Subcutaneous abdominal adipose tissue (tissue), 5 donors: Measurements from ENCODE around the gene CEP112.

Source experiments
- H3K27ac ChIP-seq: one replicate; pipeline ENCODE4 v1.7.0; 2013; ENCODE audit warnings: low read depth, mild to moderate bottlenecking, inconsistent platforms, low read length, moderate library complexity
- H3K27me3 ChIP-seq, 5 donors: one replicate each; pipeline ENCODE4 v1.7.0; 2013; ENCODE audit warnings: low read length in 5 of 5, inconsistent platforms in 1 of 5; ENCODE audit not compliant: control insufficient read depth in 5 of 5, insufficient read depth in 4 of 5
- H3K36me3 ChIP-seq, 5 donors: one replicate each; pipeline ENCODE4 v1.7.0; 2013; ENCODE audit warnings: low read length in 5 of 5; ENCODE audit not compliant: control insufficient read depth in 5 of 5, insufficient read depth in 5 of 5
- H3K4me1 ChIP-seq, 5 donors: one replicate each; pipeline ENCODE4 v1.7.0; 2013; ENCODE audit warnings: low read length in 5 of 5, mild to moderate bottlenecking in 3 of 5, moderate library complexity in 1 of 5; ENCODE audit not compliant: control insufficient read depth in 5 of 5, insufficient read depth in 5 of 5
- H3K4me3 ChIP-seq, 5 donors: one replicate each; pipeline ENCODE4 v1.7.0; 2013; ENCODE audit warnings: low read length in 5 of 5, low read depth in 1 of 5
- H3K9ac ChIP-seq, 5 donors: one replicate each; pipeline ENCODE4 v1.7.0; 2013; ENCODE audit warnings: low read length in 5 of 5, mild to moderate bottlenecking in 4 of 5, moderate library complexity in 3 of 5
- H3K9me3 ChIP-seq, 5 donors: one replicate each; pipeline ENCODE4 v1.7.0; 2013; ENCODE audit warnings: low read length in 5 of 5; ENCODE audit not compliant: control insufficient read depth in 5 of 5
- donor health status: healthy.
- donor health status: healthy.
- donor health status: healthy.
- donor health status: healthy.
- donor health status: healthy.

CEP112 gene

GRCh38 chr17:65801513-65801912, 390.4 kb downstream of the CEP112 start:
- H3K27me3 ChIP-seq = no peaks in the 10 kb centered on the region

GRCh38 chr17:65800655-65801054, 391.3 kb downstream of the CEP112 start:
- no peaks in the 10 kb centered on the region for H3K27me3 ChIP-seq
- no peak overlapping the region for H3K27ac ChIP-seq
- H3K4me3 ChIP-seq = no peak overlapping the region

More at GRCh38 chr17:65801513-65801912, 390.4 kb downstream of the CEP112 start:
- H3K27ac ChIP-seq = no peak overlapping the region
- H3K9ac ChIP-seq = no peak overlapping the region
- no peaks in the 10 kb centered on the region for H3K4me1 ChIP-seq
- no peak overlapping the region for H3K4me3 ChIP-seq
- peaks cover 5 to 15% (median 9%) of the 10 kb centered on the region in 5 donors for H3K9me3 ChIP-seq
- H3K36me3 ChIP-seq = no peaks in the 10 kb centered on the region

GRCh38 chr17:65799869-65800268, 392.1 kb downstream of the CEP112 start:
- H3K36me3 ChIP-seq = no peaks in the 10 kb centered on the region
- no peak overlapping the region for H3K27ac ChIP-seq
- H3K4me3 ChIP-seq = no peak overlapping the region
- H3K9me3 ChIP-seq = peaks cover 5 to 15% (median 9%) of the 10 kb centered on the region in 5 donors
- H3K27me3 ChIP-seq = no peaks in the 10 kb centered on the region
- no peaks in the 10 kb centered on the region for H3K4me1 ChIP-seq
- H3K9ac ChIP-seq = no peak overlapping the region

More at GRCh38 chr17:65800655-65801054, 391.3 kb downstream of the CEP112 start:
- no peaks in the 10 kb centered on the region for H3K36me3 ChIP-seq
- H3K9ac ChIP-seq = no peak overlapping the region
- no peaks in the 10 kb centered on the region for H3K4me1 ChIP-seq
- peaks cover 5 to 15% (median 9%) of the 10 kb centered on the region in 5 donors for H3K9me3 ChIP-seq

GRCh38 chr17:65799454-65799853, 392.5 kb downstream of the CEP112 start:
- Histone ChIP-seq H3K27ac (no peak overlapping the region), H3K36me3 (no peaks in the 10 kb centered on the region), H3K4me1 (no peaks in the 10 kb centered on the region), H3K9me3 (peaks cover 5 to 15% (median 9%) of the 10 kb centered on the region in 5 donors), H3K4me3 (no peak overlapping the region), H3K9ac (no peak overlapping the region), H3K27me3 (no peaks in the 10 kb centered on the region)

GRCh38 chr17:65797809-65798208, 394.1 kb downstream of the CEP112 start:
- Histone ChIP-seq H3K9me3 (peaks cover 5 to 15% (median 9%) of the 10 kb centered on the region in 5 donors), H3K4me1 (no peaks in the 10 kb centered on the region), H3K27ac (no peak overlapping the region), H3K4me3 (no peak overlapping the region), H3K9ac (no peak overlapping the region), H3K27me3 (no peaks in the 10 kb centered on the region), H3K36me3 (no peaks in the 10 kb centered on the region)

GRCh38 chr17:65797101-65797500, 394.8 kb downstream of the CEP112 start:
- no peak overlapping the region for H3K27ac ChIP-seq
- H3K9me3 ChIP-seq = peaks cover 4 to 10% (median 6%) of the 10 kb centered on the region in 5 donors
- H3K27me3 ChIP-seq = no peaks in the 10 kb centered on the region
- no peak overlapping the region for H3K4me3 ChIP-seq
- no peaks in the 10 kb centered on the region for H3K4me1 ChIP-seq
- no peaks in the 10 kb centered on the region for H3K36me3 ChIP-seq
- no peak overlapping the region for H3K9ac ChIP-seq

GRCh38 chr17:65794572-65794971, 397.4 kb downstream of the CEP112 start:
- no peak overlapping the region for H3K9ac ChIP-seq
- H3K27me3 ChIP-seq = no peaks in the 10 kb centered on the region
- no peaks in the 10 kb centered on the region for H3K9me3 ChIP-seq
- no peak overlapping the region for H3K27ac ChIP-seq
- no peaks in the 10 kb centered on the region for H3K4me1 ChIP-seq
- no peak overlapping the region for H3K4me3 ChIP-seq
- no peaks in the 10 kb centered on the region for H3K36me3 ChIP-seq

- Histone ChIP-seq H3K27ac (no peak overlapping the region), H3K4me1 (peaks cover 0 to 4% (median 0%) of the 10 kb centered on the region in 5 donors), H3K27me3 (no peaks in the 10 kb centered on the region)
Measured at GRCh38 chr17:65790241-65790640, 401.7 kb downstream of the CEP112 start.

GRCh38 chr17:65787503-65787902, 404.4 kb downstream of the CEP112 start:
- H3K36me3 ChIP-seq = no peaks in the 10 kb centered on the region
- no peak overlapping the region for H3K4me3 ChIP-seq
- peaks cover 0 to 1% (median 0%) of the 10 kb centered on the region in 5 donors for H3K9me3 ChIP-seq
- no peak overlapping the region for H3K9ac ChIP-seq
- no peaks in the 10 kb centered on the region for H3K27me3 ChIP-seq
- H3K27ac ChIP-seq = no peak overlapping the region
- H3K4me1 ChIP-seq = peaks cover 4 to 22% (median 12%) of the 10 kb centered on the region in 5 donors

More at GRCh38 chr17:65790241-65790640, 401.7 kb downstream of the CEP112 start:
- H3K9ac ChIP-seq = no peak overlapping the region
- no peaks in the 10 kb centered on the region for H3K36me3 ChIP-seq
- H3K4me3 ChIP-seq = no peak overlapping the region
- H3K9me3 ChIP-seq = no peaks in the 10 kb centered on the region

GRCh38 chr17:65786479-65786878, 405.5 kb downstream of the CEP112 start:
- Histone ChIP-seq H3K4me1 (peaks cover 4 to 22% (median 12%) of the 10 kb centered on the region in 5 donors), H3K9ac (no peak overlapping the region), H3K27me3 (no peaks in the 10 kb centered on the region), H3K36me3 (no peaks in the 10 kb centered on the region), H3K27ac (no peak overlapping the region), H3K4me3 (no peak overlapping the region), H3K9me3 (peaks cover 0 to 3% (median 0%) of the 10 kb centered on the region in 5 donors)
